Effector CD8-positive, alpha-beta T cell (primary cell): ENCODE data around the gene NCOA1.
A peak's percentile ranks its signal among the peaks of the same experiment; 100 is the strongest.
"Not testable (repeated sequence)": the region's sequence is repeated elsewhere in the genome, so short reads cannot be mapped to it uniquely, and the experiment has no call there.

Experiments
- DNase-seq: peaks from one replicate; lab custom pipeline; 2025; lab: John Stamatoyannopoulos, UW
- total RNA-seq, 4 experiments: gene quantifications; one replicate each; lab custom pipeline; 2026; lab: John Stamatoyannopoulos, UW

The NCOA1 gene
- 143 to 213 (median 157) reads per million in 4 experiments for total RNA-seq

DNA sequence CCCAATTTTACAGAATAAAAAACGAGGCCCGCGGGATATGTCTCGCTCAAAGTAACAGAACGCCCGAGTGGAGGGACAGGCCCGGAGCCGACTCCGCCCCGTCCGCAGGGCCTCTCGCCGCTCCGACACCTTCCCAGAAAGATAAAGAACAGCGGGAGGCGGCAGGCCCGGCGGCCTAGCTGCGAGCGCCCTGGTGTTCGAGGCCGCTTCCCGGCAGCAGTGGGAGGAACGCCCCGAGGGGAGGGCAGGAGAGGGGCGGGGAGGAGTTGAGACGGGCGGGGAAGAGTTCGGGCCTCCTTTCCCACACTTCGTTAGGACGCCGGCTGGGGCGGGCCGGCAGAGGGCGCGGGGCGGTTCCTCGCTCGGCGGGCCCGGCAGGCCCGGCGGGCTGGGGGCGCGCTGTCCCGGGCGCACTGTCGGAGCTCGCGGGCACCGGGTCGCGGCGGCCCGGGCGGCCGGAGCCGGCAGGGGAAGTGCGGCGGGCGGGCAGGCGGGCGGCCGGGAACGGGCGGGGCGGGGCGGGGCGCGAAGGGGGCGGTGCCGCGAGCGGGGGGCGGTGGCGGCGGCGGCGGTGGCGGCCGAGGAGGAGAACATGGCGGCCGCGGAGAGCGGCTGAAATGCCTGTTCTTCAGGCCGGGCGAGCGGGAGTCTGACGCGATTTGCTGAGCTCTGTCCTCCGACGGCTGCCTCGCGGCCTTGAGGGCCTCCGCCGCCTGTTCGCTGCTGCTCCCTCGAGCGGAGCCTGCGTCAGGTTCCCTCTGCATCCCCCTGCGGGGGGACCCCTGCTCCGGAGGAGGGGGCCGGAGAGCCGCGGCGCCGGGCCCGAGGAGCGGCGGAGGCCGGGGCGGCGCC lies at the start of gene NCOA1:
Gene NCOA1 (plus strand): TSS at position 565 of the 852 bp plus-strand sequence. CDS start 167,424 bp downstream, outside the sequence.
- peak; percentile 81 for DNase-seq

DNA sequence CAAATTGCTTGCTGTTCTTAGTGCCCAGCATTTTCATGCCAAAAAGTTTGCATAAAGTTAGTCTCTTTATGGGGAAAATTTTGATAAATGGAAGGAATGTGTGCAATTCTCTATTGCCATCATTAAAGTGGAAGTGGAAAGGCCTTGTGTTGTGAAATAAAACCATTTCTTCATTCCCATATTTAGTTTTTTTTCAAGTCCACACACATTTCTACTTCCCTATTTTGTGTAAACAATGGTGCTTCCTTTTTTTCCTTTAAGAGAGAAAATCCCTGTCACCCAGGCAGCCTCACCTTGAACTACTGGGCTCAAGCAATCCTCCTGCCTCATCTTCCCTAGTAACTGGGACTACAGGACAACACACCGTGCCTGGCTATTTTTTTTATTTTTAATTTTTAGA lies 42.3 kb upstream of the NCOA1 start:
- no peak for DNase-seq

DNA sequence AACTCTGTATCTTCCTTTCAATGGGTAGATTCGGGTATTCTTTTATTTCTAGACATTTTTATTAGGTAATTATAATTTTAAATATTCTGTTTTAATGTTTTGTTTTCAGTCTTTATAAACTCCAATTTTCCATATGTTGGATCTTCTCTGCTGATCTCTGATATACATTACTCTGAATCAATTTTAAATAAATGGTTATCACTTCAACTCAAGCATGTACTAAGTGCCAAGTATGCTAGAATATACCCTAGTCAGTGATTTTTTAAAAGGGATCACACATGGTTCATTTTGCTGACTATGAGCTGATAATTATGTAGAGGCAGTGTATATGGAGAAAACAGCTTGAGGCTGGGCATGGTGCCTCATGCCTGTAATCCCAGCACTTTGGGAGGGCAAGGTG lies 41.7 kb upstream of the NCOA1 start:
- no peak for DNase-seq

DNA sequence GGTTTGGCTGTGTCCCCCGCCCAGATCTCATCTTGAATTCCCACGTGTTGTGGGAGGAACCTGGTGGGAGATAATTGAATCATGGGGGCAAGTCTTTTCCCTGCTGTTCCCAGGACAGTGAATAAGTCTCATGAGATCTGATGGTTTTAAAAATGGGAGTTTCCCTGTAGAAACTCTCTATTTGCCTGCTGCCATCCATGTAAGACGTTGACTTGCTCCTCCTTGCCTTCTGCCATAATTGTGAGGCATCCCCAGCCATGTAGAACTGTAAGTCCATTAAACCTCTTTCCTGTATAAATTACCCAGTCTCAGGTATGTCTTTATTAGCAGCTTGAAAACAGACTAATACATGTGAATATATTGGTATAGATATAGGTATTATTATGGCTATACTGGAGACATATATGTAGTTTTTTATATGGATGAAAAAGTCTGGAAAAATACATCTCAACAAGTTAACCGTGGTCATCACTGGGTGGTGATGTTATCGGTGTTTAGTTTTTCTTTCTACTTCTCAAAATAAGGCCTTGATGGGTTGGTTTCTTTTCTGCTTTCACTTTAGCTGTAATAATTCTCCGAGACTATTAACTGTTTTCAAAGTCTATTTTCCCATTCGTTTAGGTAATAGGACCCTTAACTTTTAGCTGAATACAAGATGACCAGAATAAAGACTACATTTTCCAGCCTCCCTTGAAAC lies 39.1 kb upstream of the NCOA1 start:
- DNase-seq, result no peak

GRCh38 chr2:24452502-24452885 lies 38.6 kb upstream of the NCOA1 start:
- no peak for DNase-seq

GRCh38 chr2:24453379-24454073 lies 37.5 kb upstream of the NCOA1 start:
- DNase-seq, result no peak

DNA sequence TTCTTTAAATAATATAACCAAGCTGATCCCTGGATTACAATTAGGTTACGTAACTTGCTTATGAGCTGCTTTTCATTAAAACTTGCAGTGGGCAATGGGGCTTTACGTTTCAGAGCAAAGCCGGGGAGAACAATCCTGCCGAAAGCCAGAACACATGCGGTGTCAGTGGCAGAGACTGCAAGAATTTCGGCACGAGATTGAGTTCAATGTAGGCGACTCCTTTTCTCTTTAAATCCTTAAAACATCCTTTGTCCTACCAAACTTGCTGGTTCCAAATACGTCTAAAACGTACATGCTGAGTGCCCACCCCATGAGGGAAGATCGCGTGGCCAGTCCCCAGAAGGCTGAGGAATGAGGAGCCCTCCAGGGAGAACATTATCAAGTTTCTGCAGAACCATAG lies 36.8 kb upstream of the NCOA1 start:
- no peak for DNase-seq

DNA sequence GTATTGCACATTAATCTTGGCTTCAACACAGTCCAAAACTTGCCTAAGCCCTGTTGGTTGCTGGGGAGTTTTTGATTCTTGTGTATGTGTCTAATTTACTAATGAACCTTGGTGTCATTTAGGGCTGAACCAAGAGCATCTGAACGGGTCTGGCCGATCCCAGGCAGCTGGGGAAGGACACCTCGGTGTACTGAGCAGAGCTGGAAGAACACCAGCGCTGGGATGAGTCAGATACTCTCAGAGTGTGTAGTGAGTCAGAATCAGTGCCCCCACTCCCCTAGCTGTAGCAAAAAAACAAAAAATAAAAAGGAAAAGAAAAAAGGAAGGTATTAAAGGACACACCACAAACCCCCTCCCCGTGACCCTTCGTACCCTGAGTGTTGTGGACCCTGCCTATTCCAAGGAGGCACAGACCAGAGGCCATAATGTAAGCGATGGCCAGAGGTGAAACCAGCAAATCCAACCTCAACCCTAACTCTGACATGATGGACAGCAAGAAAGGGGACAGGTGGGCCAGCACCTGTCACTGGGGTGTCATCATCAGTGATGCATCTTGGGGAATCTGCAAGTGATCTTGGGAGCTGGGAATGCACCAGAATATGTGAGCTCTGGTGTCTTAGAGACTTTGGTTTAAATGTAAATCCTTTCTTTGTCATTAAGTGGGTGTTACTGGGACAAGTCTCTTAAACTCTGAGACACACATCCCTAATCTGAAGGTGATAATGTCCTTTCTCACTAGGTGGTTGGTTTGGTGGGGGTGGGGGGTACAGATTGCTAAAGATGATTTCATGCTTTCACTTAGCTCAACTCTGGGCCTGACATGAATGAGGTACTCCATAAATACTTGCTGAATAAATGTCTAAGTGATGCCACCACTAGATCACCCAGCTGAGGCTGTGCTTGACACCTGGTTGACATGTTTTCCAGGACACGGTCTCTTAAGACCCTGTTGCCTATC lies 34.2 kb upstream of the NCOA1 start:
- DNase-seq, result no peak

GRCh38 chr2:24457696-24458386 lies 33.2 kb upstream of the NCOA1 start:
- DNase-seq, result no peak

DNA sequence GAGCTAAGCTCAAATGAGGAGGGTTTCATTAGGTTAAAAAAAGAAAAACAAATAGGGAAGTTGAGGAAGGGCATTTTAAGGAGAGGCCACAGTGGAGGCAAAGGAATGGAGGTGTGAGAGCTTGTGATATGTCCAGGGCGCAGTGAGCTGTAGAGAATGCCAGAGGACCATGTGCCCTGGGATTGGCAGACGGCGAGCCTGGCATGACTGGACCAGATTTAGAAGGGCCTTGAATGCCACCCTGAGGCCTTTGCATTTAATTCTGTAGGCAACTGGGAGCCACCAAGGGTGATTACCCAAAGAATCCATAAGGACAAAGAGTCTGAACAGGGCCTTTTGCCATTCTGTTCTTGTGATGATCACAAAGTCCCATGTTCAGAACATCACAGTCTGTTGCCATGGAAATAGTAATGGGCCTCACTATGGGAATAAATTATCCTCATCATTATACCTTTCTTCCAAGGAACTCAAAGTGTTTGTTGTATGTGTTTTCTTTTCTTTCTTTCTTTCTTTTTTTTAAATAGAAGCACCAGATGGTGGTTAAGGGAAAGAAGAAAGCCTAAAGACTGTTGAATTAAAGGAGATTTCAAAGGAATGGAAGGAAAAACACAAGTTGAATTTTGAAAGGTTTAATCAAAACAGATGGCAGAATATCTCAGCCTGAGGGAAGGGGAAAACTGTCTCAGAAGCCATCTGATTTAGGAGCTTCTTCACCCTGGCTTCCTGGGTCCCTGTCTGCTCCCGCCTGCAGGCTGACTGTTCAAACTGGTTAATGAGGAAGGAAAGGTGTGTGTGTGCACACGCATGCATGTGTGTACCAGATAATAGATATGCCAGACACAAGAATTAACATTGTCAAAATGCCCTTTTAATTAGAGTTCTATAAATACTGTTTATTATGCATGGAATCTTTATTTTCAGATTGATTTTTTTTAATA lies 31.6 kb upstream of the NCOA1 start:
- DNase-seq, result no peak

- no peak for DNase-seq
These were observed 29.4 kb upstream of the NCOA1 start for GRCh38 chr2:24461685-24462084.

DNA sequence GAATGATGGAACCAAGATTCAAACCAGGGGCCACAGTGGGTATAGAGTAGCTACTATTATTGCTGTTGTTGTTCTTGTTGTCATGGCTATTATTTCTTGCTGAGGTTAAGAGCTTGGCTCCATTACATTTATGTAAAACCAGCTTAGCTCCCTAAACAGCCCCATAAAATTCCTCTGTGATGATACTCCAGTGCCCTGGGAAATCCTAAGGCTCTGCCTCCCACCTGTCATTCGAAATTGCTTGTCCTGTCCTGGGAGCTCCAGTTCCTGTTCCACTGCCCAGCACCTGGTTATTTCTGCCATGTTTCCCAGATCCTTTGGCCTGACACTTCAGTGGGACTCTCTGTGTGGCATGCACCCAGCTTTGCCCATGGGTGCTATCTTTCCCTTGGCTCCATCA lies 27.8 kb upstream of the NCOA1 start:
- no peak for DNase-seq

DNA sequence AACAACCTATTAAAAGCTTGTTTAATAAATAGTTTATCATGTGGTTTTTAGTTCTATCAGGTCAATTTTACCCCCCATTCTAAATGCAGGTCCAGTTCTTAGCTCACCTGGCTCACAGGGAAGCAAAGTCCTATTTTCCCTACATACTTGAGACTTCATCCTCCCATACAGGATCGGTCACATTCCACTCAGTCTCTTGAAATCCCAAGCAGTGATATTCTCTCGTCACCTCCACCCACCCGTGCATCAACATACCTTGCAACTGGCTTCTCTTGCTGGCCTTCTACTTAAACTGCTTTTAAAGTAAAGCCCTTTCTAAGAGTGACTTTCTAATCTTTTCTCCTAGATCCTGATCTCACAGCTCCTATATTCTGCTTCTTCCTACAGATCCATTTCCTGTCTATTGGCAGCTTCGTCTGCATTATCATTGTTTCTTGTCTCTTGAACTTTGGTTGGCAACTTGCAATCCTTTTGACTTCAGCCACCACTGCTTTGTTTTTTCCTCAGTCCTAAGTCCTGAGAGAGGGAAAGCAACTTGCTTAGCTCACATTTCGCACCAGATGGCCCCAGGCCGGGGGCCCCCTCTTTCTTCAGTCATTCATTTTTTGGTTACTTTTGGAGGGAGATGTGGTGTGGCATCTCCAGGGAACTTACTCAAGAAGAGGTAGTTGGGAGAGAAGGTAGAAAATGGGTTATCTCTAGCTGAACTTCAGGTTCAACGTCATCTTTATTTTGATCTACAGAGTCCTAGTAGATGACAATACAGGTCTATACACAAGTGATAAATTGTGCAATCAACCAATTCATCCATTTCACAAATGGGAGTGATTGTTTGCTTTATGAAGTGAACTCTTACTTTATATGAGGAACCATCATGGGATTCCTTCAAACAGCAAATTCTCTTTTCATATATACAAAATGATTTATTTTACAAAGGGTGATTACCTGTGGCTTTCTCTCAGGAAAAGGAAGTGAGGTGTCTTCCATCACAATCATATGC lies 23.9 kb upstream of the NCOA1 start:
- DNase-seq, result no peak

DNA sequence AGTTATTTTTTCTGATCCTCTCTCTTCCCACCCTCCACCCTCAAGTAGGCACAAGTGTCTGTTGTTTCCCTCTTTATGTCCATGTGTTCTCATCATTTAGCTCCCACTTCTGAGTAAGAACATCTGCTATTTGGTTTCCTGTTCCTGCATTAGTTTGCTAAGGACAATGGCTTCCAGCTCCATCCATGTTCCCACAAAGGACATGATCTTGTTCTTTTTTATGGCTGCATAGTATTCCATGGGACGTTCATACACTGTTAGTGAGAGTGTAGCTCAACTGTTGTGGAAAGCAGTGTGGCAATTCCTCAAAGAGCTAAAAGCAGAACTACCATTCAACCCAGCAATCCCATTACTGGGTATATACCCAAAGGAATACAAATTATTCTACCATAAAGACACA lies 22.6 kb upstream of the NCOA1 start:
- DNase-seq, result not testable (repeated sequence)

GRCh38 chr2:24469148-24469650 lies 21.9 kb upstream of the NCOA1 start:
- no peak for DNase-seq

- no peak for DNase-seq
These were observed 19.4 kb upstream of the NCOA1 start for GRCh38 chr2:24471662-24472061.

- DNase-seq, result no peak
These were observed 18.6 kb upstream of the NCOA1 start for GRCh38 chr2:24472416-24472815.

DNA sequence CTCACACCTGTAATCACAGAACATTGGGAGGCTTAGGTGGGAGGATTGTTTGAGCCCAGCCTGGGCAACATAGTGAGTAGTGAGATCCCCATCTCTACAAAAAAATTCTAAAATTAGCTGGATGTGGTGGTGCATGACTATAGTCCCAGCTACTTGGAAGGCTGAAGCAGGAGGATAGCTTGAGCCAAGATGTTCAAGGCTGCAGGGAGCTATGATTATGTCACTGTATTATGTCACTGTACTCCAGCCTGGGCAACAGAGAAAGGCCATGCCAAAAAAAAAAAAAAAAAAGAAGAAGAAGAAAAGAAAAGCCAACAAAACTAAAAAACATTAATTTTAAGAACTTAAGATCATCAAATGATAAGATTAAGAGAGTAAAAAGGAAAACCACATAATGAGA lies 17.4 kb upstream of the NCOA1 start:
- DNase-seq, result no peak
